GM19463 (cell line): ENCODE measurements around the gene CDH7.

Source experiments
- ATAC-seq: cut with Tn5 transposase; IDR thresholded peaks from one replicate; pipeline ENCODE4 v1.9.1; 2021; ENCODE audit warnings: mild to moderate bottlenecking, moderate library complexity; ENCODE audit not compliant: unreplicated experiment

CDH7 gene

GRCh38 chr18:65750389-65751154, at the start of gene CDH7:
CDH7 (plus strand) TSS chr18:65751012; CDS start chr18:65762843, 11,831 bp downstream.
- no peak for ATAC-seq

- no peak for ATAC-seq
Observed at GRCh38 chr18:65704046-65704445, 46.8 kb upstream of the CDH7 start.

- ATAC-seq: no peak
Observed at GRCh38 chr18:65706646-65707045, 44.2 kb upstream of the CDH7 start.

- ATAC-seq: no peak
Observed at GRCh38 chr18:65711493-65711892, 39.3 kb upstream of the CDH7 start.

GRCh38 chr18:65721619-65722018, 29.2 kb upstream of the CDH7 start:
- ATAC-seq: no peak

- no peak for ATAC-seq
Observed at GRCh38 chr18:65725251-65726050, 25.4 kb upstream of the CDH7 start.

- no peak for ATAC-seq
Observed at GRCh38 chr18:65735155-65735554, 15.7 kb upstream of the CDH7 start.

- no peak for ATAC-seq
Observed at GRCh38 chr18:65737471-65737955, 13.3 kb upstream of the CDH7 start.

- no peak for ATAC-seq
Observed at GRCh38 chr18:65746936-65747335, 3.9 kb upstream of the CDH7 start.

- ATAC-seq: no peak
Observed at GRCh38 chr18:65748321-65748720, 2.5 kb upstream of the CDH7 start.

GRCh38 chr18:65749841-65750240, 971 bp upstream of the CDH7 start:
- ATAC-seq: no peak

- no peak for ATAC-seq
Observed at GRCh38 chr18:65751155-65752085, 608 bp downstream of the CDH7 start.

- ATAC-seq: no peak
Observed at GRCh38 chr18:65752625-65753325, 2.0 kb downstream of the CDH7 start.

- ATAC-seq: no peak
Observed at GRCh38 chr18:65753520-65753919, 2.7 kb downstream of the CDH7 start.

GRCh38 chr18:65754121-65754520, 3.3 kb downstream of the CDH7 start:
- no peak for ATAC-seq

- ATAC-seq: no peak
Observed at GRCh38 chr18:65755616-65756015, 4.8 kb downstream of the CDH7 start.

GRCh38 chr18:65760457-65760856, 9.6 kb downstream of the CDH7 start:
- no peak for ATAC-seq

- no peak for ATAC-seq
Observed at GRCh38 chr18:65761636-65762295, 11.0 kb downstream of the CDH7 start.

GRCh38 chr18:65762556-65762955, 11.7 kb downstream of the CDH7 start:
- ATAC-seq: no peak

- no peak for ATAC-seq
Observed at GRCh38 chr18:65767406-65767805, 16.6 kb downstream of the CDH7 start.
